Measurements from ENCODE around the gene CYP4V2.

DNA sequence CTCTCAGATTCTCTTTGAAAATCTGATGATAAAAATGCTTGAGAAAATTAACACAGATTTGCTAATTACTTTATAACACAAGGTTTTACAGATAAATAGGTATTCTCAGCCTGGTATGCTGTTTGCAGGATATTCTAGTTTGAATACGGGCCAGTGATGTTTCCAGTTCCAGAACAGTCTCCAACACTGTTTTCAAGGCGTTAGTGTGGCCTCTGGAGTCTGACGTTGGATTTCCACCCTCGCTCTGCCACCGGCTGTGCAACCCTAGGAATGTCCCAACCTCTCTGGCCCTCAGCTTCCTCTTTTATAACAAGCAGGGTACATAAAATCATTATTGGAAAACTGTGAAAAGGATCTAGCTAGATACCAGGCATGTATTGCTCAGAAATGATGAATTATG is 23.8 kb upstream of the CYP4V2 start:
- TF ChIP-seq EZH2 (IDR thresholded peaks at IDR 0.05; ENCODE audit: borderline replicate concordance, low read length): no peak
- TF ChIP-seq, protein P1, sequence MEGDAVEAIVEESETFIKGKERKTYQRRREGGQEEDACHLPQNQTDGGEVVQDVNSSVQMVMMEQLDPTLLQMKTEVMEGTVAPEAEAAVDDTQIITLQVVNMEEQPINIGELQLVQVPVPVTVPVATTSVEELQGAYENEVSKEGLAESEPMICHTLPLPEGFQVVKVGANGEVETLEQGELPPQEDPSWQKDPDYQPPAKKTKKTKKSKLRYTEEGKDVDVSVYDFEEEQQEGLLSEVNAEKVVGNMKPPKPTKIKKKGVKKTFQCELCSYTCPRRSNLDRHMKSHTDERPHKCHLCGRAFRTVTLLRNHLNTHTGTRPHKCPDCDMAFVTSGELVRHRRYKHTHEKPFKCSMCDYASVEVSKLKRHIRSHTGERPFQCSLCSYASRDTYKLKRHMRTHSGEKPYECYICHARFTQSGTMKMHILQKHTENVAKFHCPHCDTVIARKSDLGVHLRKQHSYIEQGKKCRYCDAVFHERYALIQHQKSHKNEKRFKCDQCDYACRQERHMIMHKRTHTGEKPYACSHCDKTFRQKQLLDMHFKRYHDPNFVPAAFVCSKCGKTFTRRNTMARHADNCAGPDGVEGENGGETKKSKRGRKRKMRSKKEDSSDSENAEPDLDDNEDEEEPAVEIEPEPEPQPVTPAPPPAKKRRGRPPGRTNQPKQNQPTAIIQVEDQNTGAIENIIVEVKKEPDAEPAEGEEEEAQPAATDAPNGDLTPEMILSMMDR (IDR thresholded peaks at IDR 0.05; ENCODE audit: low read length): no peak

All from OCI-LY1 (cell line).